HPDE6-E6E7 (cell line): ENCODE data around the gene NHS.
A peak's percentile ranks its signal among the peaks of the same experiment; 100 is the strongest.
"Not testable (repeated sequence)": the region's sequence is repeated elsewhere in the genome, so short reads cannot be mapped to it uniquely, and the experiment has no call there.

Experiments
- DNase-seq: peaks from one replicate; pipeline ENCODE4 v3.0.0; 2011; ENCODE audit warnings: missing footprints; ENCODE audit errors: extremely low spot score

Gene NHS

DNA sequence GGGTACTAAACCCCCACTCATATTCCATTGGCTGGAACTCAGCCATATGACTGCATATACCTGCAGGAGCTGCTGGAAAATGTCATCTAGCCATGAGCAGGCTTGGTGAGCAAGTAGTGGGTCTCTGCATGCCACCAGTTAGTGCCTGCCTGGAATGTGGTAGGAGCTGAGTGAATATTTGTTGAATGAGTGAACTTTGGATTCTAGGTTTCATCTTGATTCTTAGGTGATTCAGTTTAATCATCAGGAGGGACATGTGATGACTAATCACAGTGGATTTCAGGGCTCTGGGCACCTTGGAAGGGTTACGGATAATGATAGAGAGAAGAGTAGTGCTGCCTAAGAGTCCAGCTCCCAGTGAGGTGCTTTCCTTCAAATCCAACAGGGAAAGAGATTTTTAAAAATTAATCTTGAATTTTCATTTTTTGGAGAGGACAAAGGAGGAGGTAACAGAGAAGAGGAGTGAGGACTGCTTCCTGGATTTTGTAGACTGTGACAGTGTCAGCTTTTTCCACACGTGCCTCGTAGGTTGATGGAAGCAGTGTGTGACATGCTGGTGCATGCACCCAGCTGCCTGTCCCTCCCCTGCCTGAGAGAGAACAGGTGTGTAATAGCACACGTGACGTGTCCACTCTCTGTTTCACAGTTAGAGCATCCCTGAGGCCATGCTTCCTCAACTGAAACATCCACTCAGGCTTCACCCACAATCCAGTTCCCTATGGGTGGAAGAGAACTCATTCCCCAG lies 30.4 kb downstream of the NHS start:
- DNase-seq, result peak; percentile 67

GRCh38 chrX:17409566-17410290 lies 34.7 kb downstream of the NHS start:
- DNase-seq, result no peak

DNA sequence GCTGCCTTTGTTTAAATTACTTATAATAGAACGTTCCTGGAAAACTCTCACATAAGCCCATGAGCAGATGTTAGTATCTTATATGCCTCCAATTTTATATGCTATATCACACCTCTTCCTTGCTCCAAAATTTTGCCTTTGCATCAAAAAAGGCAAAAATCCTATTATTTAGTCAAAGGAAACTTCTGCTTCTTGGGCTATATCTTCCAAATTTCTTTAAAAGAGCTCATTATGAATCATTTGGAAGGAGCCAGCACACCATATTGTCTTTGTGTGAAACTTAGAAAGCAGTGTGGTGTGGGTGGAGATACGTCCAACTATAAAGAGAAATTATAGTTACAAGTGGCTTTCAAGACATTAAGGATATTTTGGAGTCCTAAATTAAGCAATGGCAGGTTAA lies 35.7 kb downstream of the NHS start:
- no peak for DNase-seq

- no peak for DNase-seq
These were observed 36.2 kb downstream of the NHS start for GRCh38 chrX:17411205-17411604.

GRCh38 chrX:17412692-17413091 lies 37.7 kb downstream of the NHS start:
- DNase-seq, result peak; percentile 15

GRCh38 chrX:17413228-17413627 lies 38.2 kb downstream of the NHS start:
- no peak for DNase-seq

DNA sequence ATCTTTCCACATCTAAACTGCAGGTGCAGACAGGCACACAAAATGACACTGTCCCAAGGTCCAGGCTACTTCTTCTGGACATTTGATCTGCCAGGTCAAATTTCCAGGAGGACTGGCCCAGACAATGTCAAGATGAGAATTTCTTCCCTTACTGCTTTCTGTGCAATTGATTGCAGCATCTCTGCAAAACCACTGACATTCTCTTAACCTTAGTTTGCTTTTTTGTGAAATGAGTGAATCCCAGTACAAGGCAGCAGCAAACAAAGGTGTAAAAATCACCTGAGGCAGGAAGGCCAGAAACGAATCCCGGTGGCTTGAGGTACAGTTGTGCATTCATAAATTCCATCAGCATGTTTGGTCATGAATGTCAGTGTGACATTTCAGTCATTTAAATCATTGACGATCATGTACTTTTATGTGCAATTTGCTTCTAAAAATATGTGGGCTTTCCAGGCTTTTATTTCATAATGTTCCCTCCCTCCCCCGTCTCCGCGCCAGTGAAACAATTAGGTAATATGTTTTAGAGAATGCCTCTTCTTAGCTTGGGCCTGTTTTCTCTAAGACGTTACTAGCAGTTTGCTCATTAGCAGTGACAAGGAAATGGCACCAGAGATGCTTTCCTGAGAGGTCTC lies 39.1 kb downstream of the NHS start:
- peak; percentile 22 for DNase-seq

GRCh38 chrX:17414839-17415238 lies 39.8 kb downstream of the NHS start:
- no peak for DNase-seq

DNA sequence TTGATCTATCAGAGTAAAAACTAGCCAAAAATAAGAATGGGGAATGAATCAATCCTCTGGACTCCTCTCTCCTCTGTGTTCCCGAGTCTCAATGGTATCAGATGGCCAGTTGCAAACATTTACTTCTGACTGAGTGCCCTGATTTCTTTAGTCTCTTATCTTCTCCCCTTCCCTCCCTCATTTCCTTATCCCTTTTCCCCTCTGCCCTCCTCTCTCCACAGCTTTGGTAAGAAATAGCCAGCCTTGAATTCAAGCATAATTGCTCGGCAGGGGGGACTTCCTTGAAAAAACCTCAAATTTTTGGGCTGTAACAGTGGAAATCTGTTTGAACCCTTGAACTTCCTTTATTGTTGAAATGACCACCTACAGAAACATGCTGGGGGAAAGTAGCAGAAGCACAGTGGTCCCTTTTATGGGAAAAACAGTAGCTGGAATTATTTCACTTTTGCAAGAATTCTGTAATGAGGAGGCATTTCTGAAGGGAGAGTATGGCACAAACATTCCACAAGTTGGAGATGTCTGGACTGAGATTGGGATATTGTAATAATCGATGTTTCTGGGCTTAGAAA lies 40.3 kb downstream of the NHS start:
- DNase-seq, result no peak

DNA sequence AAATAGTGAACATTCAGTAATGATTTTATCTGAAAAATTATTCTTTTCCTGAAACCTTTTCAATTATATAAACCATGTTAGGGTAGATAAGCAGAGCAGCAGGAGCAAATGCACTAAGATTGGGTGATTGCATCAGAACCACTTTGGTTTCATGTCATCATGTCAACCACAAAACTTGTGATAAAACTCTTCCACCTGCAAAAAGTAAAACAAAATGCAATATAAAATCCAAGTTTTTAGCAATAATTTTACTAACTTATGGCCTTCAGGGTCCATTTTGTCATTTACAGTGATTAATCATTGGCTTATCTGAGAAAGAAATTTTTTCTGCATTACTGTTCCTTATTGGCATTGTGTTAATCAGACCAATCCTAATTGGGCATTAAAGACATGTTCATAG lies 42.4 kb downstream of the NHS start:
- no peak for DNase-seq

- no peak for DNase-seq
These were observed 50.1 kb downstream of the NHS start for GRCh38 chrX:17425136-17425535.

GRCh38 chrX:17425551-17425950 lies 50.6 kb downstream of the NHS start:
- no peak for DNase-seq

- no peak for DNase-seq
These were observed 56.2 kb downstream of the NHS start for GRCh38 chrX:17431171-17431570.

DNA sequence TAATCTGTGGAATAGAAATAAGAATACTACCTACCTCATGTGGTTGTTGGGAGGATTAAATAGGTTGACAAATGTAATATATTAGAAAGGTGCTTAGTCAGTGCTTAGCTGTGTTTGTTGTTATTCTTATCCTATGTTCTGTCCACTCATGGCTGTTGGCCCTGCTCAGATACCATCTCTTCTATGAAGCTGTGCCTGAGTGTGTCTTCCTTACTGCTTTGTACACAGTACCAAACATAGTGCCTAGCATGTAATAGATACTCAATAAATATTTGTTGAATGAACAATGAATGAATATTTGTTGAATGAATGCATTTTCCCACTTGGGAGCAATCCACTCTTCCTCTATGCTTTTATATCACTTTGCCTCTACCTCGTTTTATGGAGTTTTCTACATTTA lies 57.2 kb downstream of the NHS start:
- no peak for DNase-seq

GRCh38 chrX:17433965-17434364 lies 59.0 kb downstream of the NHS start:
- DNase-seq, result no peak

DNA sequence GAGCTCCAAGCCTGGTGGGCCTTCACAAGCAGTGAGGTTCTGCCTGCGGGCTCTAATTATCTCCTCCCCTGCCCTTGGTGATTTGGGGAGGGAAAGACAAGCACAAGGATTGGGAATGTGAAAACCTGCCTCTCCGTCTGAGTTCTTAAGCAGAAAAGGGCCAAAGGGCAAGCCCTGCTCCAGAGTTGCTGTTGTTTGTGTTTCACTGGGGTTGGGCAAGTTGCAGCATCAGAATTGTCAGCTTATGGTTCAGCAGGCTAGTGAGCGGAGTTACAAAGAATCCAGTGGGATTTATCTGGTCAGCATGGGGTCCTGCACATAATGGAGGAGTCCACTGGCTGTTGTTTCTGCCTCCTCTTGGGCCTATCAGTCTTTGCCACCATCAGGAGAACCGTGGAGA lies 60.5 kb downstream of the NHS start:
- no peak for DNase-seq

GRCh38 chrX:17438221-17438620 lies 63.2 kb downstream of the NHS start:
- no peak for DNase-seq

DNA sequence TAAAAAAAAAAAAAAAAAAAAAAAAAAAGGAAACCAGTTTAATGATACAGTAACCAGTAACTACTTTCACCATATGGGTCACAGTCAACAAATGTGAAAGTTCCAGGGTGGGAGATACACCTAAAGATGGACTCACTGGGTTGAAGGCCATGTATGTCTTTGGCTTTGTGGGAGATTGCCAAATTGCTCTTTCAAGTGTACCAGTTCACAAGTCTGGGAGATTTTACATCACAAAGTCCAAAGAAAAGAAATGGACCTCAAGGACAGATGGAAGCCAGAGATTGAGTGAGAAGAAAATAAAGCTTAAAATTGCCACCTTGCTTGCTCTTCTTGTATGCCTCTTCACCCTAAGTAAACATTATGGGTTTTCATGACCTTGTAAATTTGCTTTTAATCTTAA lies 65.3 kb downstream of the NHS start:
- no peak for DNase-seq

DNA sequence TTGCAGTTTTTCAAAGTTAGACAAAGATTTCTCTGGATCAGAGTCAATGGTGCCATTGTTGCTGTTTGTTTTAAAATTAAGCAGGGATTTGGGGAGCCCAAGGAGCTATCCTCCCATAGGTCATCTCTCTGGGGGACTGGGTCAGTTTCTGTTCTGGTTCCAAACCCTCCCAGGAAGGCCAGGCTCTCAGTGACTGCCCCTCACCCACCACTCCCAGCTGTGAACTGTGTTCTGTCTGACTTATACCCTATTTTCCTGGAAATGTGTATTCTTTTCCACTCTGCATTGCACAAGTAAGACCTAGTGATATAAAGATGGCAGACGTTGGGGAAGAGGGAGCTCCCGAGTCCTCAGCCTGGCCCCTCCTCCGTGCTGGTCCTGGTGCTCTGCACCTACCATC lies 65.8 kb downstream of the NHS start:
- DNase-seq, result no peak

DNA sequence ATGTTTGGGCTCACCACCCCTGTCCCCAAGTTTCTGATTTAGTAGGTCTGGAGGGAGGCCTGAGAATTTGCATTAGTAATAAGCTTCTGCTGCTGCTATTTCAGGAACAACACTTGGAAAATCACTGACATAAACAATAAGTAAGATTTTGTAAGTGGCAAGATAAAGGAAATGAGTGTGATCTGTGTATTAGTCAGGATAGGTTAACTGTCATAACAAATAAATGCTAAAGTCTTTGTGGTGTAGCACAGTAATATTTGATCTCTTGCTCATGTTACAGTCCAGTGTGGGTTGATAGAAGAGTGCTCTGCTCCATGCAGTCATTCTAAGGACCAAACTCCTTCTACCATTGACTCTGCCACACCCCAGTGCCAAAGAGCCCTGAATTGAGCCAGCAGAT lies 67.0 kb downstream of the NHS start:
- peak; percentile 11 for DNase-seq

DNA sequence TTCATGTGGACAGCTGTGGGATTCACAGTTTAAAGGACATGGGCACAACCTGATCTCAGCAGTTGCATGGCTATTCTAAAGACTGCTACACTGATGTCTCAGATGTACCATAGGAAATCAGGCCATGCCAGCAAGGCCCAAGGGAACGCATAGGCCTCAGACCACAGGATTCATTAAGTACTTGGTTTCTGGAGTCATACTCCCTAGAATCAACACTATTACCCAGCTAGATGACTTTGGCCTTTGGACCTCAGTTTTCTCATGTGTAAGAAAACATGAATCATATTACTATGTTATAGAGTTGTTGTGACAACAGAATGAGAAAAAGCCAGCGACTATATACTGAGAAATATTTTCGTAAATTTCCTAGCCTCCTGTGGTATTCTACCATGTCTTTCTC lies 67.9 kb downstream of the NHS start:
- DNase-seq, result no peak

GRCh38 chrX:17443556-17443955 lies 68.6 kb downstream of the NHS start:
- no peak for DNase-seq

GRCh38 chrX:17446269-17446668 lies 71.3 kb downstream of the NHS start:
- not testable (repeated sequence) for DNase-seq
